IPS DF 4.7 (cell line): ENCODE measurements around the gene COMMD2.

Experiments used
- DNase-seq: peaks from one replicate; pipeline ENCODE4 v3.0.0-alpha.2; 2013; ENCODE audit warnings: low spot score; ENCODE audit errors: extremely low read depth

The COMMD2 gene

DNA sequence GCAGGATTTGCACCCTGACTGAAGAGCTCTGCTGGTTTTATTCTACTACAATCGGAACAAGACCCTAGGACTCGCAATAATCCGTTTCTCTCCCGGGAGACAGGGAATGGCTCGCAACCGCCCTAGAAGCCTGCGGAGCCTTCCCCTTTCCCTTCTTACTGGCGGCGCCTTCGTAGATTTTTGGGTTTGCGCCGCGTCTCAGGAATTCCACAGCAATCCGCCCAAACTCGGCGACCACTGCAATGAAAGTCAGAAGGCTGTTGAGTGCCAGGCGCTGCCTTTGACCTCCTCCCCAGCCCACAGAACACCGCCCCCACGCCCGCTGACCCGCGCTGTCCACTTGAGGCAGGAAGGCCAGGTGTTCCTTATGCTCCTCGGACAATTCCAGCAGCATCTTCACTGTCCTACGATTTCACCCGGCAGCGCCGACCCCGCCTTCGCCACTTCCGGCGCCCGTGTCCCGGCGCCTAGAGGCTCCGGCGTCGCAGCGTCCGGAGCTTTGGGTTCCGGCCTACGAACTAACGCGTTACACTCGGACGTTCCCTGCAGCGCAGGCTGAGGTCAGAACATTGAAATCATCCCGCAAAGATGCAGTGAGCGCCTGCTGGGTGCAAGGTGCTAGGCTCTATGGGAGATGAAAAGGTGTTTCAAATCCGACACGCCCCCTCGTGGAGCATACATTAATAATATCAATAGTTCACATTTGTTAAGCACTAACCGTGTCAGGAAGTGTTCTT, at the start of gene COMMD2:
COMMD2 (minus strand) TSS at position 439 of the 737 bp plus-strand sequence; CDS start at position 394, 45 bp downstream.
- peak; percentile 82 for DNase-seq

DNA sequence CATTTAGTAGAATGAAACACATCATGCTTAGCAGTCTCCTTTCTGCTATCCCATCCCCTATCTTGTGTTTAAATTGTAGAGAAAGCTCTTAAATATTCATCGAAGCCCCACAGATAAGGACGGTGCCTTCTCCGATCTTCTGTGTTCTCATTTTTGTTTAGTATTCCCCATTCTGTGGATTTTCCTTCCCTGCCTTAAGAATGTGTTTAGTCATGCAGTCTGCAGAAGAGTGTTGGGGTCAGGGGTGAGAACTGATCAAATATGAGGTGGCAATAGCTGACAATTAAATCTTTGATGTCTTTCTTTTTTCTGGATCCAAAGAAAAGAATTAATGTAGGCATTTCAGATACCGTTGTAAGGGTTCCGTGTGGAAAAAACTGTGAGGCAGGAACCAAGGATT, 49.4 kb upstream of the COMMD2 start:
- DNase-seq, result no peak

GRCh38 chr3:149801195-149801594, 48.9 kb upstream of the COMMD2 start:
- DNase-seq, result no peak

DNA sequence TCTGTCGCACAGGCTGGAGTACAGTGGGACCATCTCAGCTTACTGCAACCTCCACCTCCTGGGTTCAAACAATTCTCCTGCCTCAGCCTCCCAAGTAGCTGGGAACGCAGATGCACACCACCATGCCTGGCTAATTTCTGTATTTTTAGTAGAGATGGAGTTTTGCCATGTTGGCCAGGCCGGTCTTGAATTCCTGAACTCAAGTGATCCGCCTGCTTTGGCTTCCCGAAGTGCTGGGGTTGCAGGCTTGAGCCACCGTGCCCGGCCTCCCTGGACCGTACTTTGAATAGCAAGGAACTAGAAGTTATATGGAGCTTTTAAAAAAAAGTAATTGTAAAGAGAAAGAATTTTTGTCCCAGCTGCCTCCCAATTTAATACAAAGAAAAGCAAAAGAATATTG, 48.4 kb upstream of the COMMD2 start:
- DNase-seq, result no peak

GRCh38 chr3:149796026-149796425, 43.7 kb upstream of the COMMD2 start:
- no peak for DNase-seq

- DNase-seq, result no peak
Observed at GRCh38 chr3:149792452-149793270, 40.4 kb upstream of the COMMD2 start, which contains the start of gene ANKUB1. Gene ANKUB1 (minus strand): TSS chr3:149792554. CDS start chr3:149792366, 188 bp downstream.

GRCh38 chr3:149790698-149791097, 38.4 kb upstream of the COMMD2 start:
- DNase-seq, result no peak

DNA sequence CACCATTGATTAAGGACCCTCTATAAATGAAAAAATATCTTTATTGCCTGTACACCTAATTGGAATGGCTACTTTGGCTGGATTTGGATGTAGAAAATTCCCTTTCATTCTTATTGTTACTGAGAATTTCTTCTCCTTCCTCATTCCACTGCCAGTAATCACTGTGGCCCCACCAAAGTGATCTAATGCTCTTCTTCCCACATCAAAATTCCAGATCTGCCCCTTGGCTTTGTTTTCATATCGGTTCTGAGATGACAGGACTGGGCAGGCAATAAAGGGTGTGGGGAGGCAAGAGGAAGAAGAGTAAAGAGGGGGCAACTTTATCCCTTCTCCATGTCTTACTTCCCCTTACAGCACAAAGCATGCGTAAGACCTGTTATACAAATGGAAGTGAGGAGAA, 38.0 kb upstream of the COMMD2 start:
- DNase-seq, result no peak

DNA sequence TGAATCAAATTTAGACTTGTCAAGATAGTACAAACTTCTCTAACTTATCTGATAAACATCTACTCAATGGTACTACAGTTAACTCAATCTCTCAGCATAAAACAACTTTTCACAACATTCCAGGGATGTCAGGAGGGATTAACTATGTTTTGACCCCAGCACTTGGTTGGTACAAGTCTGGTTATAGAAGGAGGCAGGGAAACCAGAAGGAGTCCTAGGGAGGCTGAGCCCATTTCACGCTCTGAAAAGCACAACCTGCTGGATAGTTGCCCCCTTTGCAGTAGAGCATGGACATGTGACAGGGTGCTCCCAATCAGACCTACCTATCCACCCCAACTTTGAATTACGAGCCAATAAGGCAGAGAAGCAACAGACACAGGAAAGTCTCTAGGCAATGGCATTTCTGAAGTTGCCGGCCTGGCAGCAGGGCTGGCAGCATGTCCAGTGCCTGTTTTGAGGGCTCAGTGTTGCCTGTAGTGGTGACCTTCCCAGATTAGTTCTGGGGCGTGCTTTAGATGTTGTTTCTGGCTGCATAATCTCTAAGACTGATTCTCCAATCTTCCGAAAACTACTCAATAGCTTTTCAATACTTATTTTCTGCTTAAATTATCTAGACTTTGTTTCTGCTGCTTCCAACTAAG, 31.9 kb upstream of the COMMD2 start:
- DNase-seq, result no peak

DNA sequence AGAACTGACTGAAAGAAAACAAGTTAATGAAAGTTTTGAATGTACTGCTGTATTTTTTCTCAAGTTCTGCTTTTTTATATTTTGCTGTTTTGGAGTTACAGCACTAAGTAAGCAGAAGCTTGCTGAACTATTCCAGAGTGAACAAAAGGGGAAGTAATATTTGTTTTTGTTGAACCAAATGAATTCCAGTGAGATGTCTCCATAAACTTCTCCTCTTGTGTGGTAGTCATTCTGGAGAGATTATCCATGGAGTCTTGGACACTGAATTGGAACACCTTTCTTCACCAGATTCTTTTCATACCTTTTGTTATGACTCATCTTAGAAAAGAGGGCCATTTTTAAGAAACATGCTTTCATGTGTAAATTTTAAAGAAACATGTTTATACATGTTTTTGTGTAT, 31.3 kb upstream of the COMMD2 start:
- DNase-seq, result no peak

DNA sequence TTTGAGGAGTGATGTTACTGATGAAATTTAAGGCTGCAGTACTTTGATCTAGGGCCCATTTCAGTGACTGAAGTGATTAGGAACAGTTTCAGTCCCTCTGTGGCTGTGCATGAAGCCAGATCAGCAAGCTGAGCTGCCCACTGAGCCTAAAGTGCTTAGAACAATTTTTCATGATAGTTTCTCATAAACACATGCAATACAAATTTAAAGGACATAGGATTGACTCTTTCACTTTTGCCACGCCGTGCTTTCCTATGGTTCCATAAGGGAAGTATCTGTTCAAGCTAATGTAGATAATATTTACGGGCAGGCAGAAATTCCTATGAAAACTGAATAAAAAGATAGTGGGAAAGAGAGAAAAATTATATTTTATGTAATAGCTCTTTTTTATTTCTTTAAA, 29.5 kb upstream of the COMMD2 start:
- no peak for DNase-seq

DNA sequence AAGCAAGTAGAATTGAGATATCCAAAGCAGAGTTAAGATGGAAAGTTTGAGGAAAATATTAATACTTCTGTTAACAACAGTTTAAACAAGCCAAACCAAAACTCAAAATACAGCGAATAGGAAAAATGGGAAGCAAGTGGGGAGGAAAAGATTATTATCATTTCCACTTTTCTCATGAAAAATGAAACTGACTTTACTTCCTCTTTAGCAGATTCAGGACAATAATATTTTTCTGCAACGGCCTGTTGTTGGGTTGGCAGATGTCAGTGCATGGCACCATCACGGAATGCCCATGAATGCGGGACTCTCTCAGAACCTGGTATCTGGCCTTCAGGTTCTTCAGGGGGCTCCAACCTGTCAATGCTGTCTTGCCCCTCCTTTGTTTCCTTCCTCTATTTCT, 28.9 kb upstream of the COMMD2 start:
- DNase-seq, result no peak

DNA sequence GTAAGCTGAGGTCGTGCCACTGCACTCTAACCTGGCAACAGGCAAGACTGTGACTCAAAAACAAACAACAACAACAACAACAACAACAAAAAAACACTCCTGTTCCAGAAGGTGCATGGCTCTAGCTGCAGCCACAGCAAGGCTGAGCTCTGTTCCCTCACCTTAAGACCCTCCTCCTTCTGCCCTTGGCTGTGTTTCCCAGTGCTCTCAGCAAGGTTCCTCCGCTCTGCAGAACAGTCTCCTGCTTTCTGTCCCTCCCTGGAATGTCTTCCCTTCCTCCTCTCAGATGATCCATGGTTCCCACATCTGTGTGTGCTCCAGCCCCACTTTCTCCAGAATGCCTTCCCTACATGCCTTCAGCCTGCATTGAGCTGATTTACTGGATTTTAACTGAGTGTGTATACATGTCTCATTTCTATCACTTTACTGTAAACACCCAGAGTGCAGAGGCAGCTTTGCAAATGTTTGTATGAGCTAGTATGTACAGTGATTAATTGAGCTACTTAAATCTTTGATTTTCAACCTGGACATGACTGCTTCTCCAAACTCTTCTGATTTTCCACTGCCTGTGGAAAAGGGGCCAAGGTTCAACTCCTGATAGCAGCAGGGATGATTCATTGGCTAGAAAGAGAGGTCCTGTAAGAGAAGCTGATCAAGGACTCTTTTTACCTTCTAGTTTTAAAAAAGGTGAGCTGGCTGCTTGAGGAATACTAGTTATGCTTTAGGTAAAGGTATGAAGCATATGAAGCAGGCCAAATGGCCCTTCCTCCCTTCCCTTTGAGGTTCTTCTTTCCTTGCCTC, 25.3 kb upstream of the COMMD2 start:
- no peak for DNase-seq

- DNase-seq, result no peak
Observed at GRCh38 chr3:149776170-149776569, 23.9 kb upstream of the COMMD2 start.

GRCh38 chr3:149772861-149773260, 20.6 kb upstream of the COMMD2 start:
- no peak for DNase-seq

GRCh38 chr3:149771652-149772271, 19.5 kb upstream of the COMMD2 start:
- DNase-seq, result no peak

DNA sequence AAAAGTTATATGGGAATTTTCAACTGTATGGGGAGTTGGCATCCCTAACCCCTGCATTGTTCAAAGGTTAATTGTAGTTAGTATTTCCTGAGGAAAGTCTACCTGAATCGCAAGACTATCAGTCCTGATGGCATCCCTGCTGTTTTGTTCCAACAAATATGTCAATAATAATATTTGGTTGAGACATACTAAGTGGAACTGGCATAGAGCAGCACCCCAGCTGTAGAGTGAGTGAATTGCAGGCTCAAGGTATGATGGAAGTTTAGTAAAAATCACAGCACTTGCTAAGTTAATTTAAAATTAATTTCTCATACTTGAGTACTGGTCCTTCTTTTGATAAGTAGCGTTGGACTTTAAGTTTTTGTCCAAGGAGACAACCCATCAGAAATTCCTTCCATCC, 18.0 kb upstream of the COMMD2 start:
- DNase-seq, result no peak

DNA sequence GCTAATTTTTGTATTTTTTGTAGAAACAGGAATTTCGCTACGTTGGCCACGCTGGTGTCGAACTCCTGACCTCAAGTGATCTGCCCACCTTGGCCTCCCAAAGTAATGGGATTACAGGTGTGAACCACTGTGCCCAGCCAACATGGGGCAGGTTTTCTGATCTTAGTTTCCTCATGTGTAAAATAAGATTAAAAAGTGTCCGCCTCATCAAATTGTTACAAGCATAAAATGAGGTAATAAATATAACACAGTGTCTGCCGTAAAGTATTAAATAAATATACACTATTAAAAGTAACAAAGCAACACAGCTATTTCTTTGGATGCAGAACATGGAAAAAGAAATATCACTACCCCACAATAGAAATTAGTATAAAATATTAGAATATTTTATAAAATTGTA, 16.4 kb upstream of the COMMD2 start:
- no peak for DNase-seq

- DNase-seq, result no peak
Observed at GRCh38 chr3:149767720-149768119, 15.4 kb upstream of the COMMD2 start.

GRCh38 chr3:149765762-149766334, 13.6 kb upstream of the COMMD2 start:
- no peak for DNase-seq

DNA sequence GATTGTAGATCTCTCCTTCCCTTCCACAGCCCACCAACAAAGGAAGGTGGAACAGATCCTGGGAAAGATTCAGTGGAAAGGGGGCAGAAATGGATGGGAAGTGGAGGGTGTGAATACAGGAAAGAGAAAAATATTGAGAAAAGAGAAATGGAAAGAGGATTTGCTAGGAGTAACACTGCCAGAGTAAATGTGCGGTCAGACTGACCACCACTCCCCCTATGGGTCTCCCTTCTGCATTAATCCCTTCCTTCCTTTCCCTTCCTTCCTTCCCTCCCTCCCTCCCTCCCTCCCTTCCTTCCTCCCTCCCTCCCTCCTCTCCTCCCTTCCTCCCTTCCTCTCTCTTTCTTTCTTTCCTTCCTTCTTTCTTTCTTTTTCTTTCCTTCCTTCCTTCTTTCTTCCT, 12.0 kb upstream of the COMMD2 start:
- no peak for DNase-seq
